GM19397 (cell line): ENCODE results near the gene DMRT1.
"Not testable (repeated sequence)": the region's sequence is repeated elsewhere in the genome, so short reads cannot be mapped to it uniquely, and the experiment has no call there.

Experiments
- ATAC-seq: cut with Tn5 transposase; IDR thresholded peaks from one replicate; pipeline ENCODE4 v1.9.1; 2021; ENCODE audit warnings: mild to moderate bottlenecking, moderate library complexity; ENCODE audit not compliant: unreplicated experiment

Gene DMRT1

GRCh38 chr9:859251-859650 lies 17.8 kb downstream of the DMRT1 start:
- ATAC-seq: peak; percentile 100

- ATAC-seq: no peak
Observed at GRCh38 chr9:860706-861105, 19.2 kb downstream of the DMRT1 start.

GRCh38 chr9:861525-861924 lies 20.0 kb downstream of the DMRT1 start:
- ATAC-seq: not testable (repeated sequence)

GRCh38 chr9:875119-875962 lies 33.8 kb downstream of the DMRT1 start:
- no peak for ATAC-seq

- ATAC-seq: no peak
Observed at GRCh38 chr9:876425-876824, 34.9 kb downstream of the DMRT1 start.

GRCh38 chr9:878239-878638 lies 36.7 kb downstream of the DMRT1 start:
- no peak for ATAC-seq

- ATAC-seq: no peak
Observed at GRCh38 chr9:880725-881124, 39.2 kb downstream of the DMRT1 start.

- no peak for ATAC-seq
Observed at GRCh38 chr9:882416-882924, 41.0 kb downstream of the DMRT1 start.

GRCh38 chr9:883011-883410 lies 41.5 kb downstream of the DMRT1 start:
- no peak for ATAC-seq

GRCh38 chr9:886886-887285 lies 45.4 kb downstream of the DMRT1 start:
- ATAC-seq: no peak

- no peak for ATAC-seq
Observed at GRCh38 chr9:892123-892522, 50.6 kb downstream of the DMRT1 start.

- no peak for ATAC-seq
Observed at GRCh38 chr9:893115-893514, 51.6 kb downstream of the DMRT1 start.

- peak; percentile 99 for ATAC-seq
Observed at GRCh38 chr9:893843-894420, 52.4 kb downstream of the DMRT1 start.

- no peak for ATAC-seq
Observed at GRCh38 chr9:899440-900184, 58.1 kb downstream of the DMRT1 start.

- ATAC-seq: no peak
Observed at GRCh38 chr9:903886-904285, 62.4 kb downstream of the DMRT1 start.

- ATAC-seq: no peak
Observed at GRCh38 chr9:905906-906305, 64.4 kb downstream of the DMRT1 start.

- ATAC-seq: no peak
Observed at GRCh38 chr9:908536-909205, 67.2 kb downstream of the DMRT1 start.

GRCh38 chr9:911005-911404 lies 69.5 kb downstream of the DMRT1 start:
- ATAC-seq: no peak

- ATAC-seq: no peak
Observed at GRCh38 chr9:912776-913175, 71.3 kb downstream of the DMRT1 start.

GRCh38 chr9:913526-913925 lies 72.0 kb downstream of the DMRT1 start:
- ATAC-seq: not testable (repeated sequence)

GRCh38 chr9:917730-918129 lies 76.2 kb downstream of the DMRT1 start:
- no peak for ATAC-seq
